WTC11 (cell line): Measurements from ENCODE around the gene PHYHD1. TPM values are rescaled to one million over a fixed set of nuclear protein-coding genes. Genes with fewer than 3 reads are reported as not detected.

Experiments
- ATAC-seq: fragments of 200-7000 bp; cut with Tn5 transposase; 2 replicates; pipeline ENCODE4 v1.10.0; 2021; ENCODE audit warnings: mild to moderate bottlenecking, moderate library complexity
- CTCF ChIA-PET: fragments of 300-600 bp; sonication (Branson Sonifier 250); formaldehyde crosslinking; loops from one replicate; lab custom pipeline; 2021; ENCODE audit warnings: antibody characterized with exemption; lab: Charles Lee
- POLR2A ChIA-PET: fragments of 350-600 bp; sonication (Branson Sonifier 250); formaldehyde crosslinking; loops from one replicate; lab custom pipeline; 2021; ENCODE audit warnings: antibody characterized with exemption; lab: Charles Lee
- DNase-seq: peaks from one replicate; pipeline ENCODE4 v3.0.0; 2021; ENCODE audit warnings: low spot score
- H3K27ac Mint-ChIP-seq: 2 replicates; pipeline ENCODE4 v1.8.0; 2021; ENCODE audit warnings: mixed read lengths
- H3K27me3 Mint-ChIP-seq: 2 replicates; pipeline ENCODE4 v1.8.0; 2021; ENCODE audit warnings: low read depth, mild to moderate bottlenecking, moderate library complexity, mixed read lengths
- H3K36me3 Mint-ChIP-seq: 2 replicates; pipeline ENCODE4 v1.8.0; 2021; ENCODE audit warnings: mixed read lengths
- H3K4me1 Mint-ChIP-seq: 2 replicates; pipeline ENCODE4 v1.8.0; 2022; ENCODE audit warnings: mixed read lengths
- H3K4me3 Mint-ChIP-seq: 2 replicates; pipeline ENCODE4 v1.8.0; 2021; ENCODE audit warnings: mild to moderate bottlenecking, moderate library complexity, mixed read lengths
- H3K9me3 Mint-ChIP-seq: 2 replicates; pipeline ENCODE4 v1.8.0; 2021; ENCODE audit warnings: mixed read lengths
- AR ChIP-seq: fragments of 250-450 bp; sonication (Bioruptor Pico); IDR thresholded peaks from 2 replicates; pipeline ENCODE4 v1.9.0; 2021; ENCODE audit warnings: mild to moderate bottlenecking
- HMGXB4 ChIP-seq: sonication (generic); formaldehyde crosslinking; IDR thresholded peaks from 2 replicates; pipeline ENCODE4 v1.8.1; 2023; ENCODE audit warnings: mild to moderate bottlenecking, moderate library complexity, missing genetic modification reagents
- MAX ChIP-seq: sonication (generic); formaldehyde crosslinking; IDR thresholded peaks from 2 replicates; pipeline ENCODE4 v1.8.0; 2022; ENCODE audit warnings: mild to moderate bottlenecking, missing genetic modification reagents
- MLX ChIP-seq: sonication (generic); formaldehyde crosslinking; IDR thresholded peaks from 2 replicates; pipeline ENCODE4 v1.8.1; 2023; ENCODE audit warnings: mild to moderate bottlenecking, missing genetic modification reagents, moderate library complexity
- NR1H2 ChIP-seq: sonication (generic); formaldehyde crosslinking; IDR thresholded peaks from 2 replicates; pipeline ENCODE4 v1.9.0; 2021; ENCODE audit warnings: mild to moderate bottlenecking, moderate library complexity, missing genetic modification reagents
- OVOL2 ChIP-seq: fragments of 250-450 bp; sonication (Bioruptor Pico); IDR thresholded peaks from 2 replicates; pipeline ENCODE4 v1.9.0; 2021; ENCODE audit warnings: mild to moderate bottlenecking, borderline replicate concordance
- PRDM15 ChIP-seq: sonication (generic); formaldehyde crosslinking; IDR thresholded peaks from 2 replicates; pipeline ENCODE4 v1.8.0; 2022; ENCODE audit warnings: missing genetic modification reagents
- RELA ChIP-seq: sonication (generic); formaldehyde crosslinking; IDR thresholded peaks from 2 replicates; pipeline ENCODE4 v1.8.1; 2022; ENCODE audit warnings: missing genetic modification reagents, mild to moderate bottlenecking, borderline replicate concordance
- RORB ChIP-seq: fragments of 250-450 bp; sonication (Bioruptor Pico); IDR thresholded peaks from 2 replicates; pipeline ENCODE4 v1.9.0; 2021; ENCODE audit warnings: mild to moderate bottlenecking
- SP1 ChIP-seq: sonication (generic); formaldehyde crosslinking; conservative IDR thresholded peaks from 2 replicates; pipeline ENCODE4 v1.8.1; 2022; ENCODE audit warnings: missing genetic modification reagents
- ZNF317 ChIP-seq: sonication (generic); formaldehyde crosslinking; IDR thresholded peaks from 2 replicates; pipeline ENCODE4 v1.8.1; 2023; ENCODE audit warnings: low read depth, mild to moderate bottlenecking, moderate library complexity, missing genetic modification reagents, borderline replicate concordance
- ZNF416 ChIP-seq: fragments of 250-450 bp; sonication (Bioruptor Pico); IDR thresholded peaks from 2 replicates; pipeline ENCODE4 v1.9.0; 2021; ENCODE audit warnings: mild to moderate bottlenecking, inconsistent platforms
- ZNF671 ChIP-seq: fragments of 250-450 bp; sonication (Bioruptor Pico); IDR thresholded peaks from 2 replicates; pipeline ENCODE4 v1.8.0; 2021; ENCODE audit warnings: mild to moderate bottlenecking
- total RNA-seq: library from RNA; stranded (reverse); gene quantifications from 3 replicates; pipeline ENCODE4 v1.2.3, GENCODE V29; 2021
- TF ChIP-seq, protein P1 (sequence below): fragments of 250-450 bp; sonication (Bioruptor Pico); conservative IDR thresholded peaks from 2 replicates; pipeline ENCODE4 v1.9.0; 2021; ENCODE audit warnings: mild to moderate bottlenecking

Gene PHYHD1
- total RNA-seq, 1 experiment from 2014 or later = 14.6 TPM

- TF ChIP-seq MLX (CRISPR knock-in tag) (no peak), ZNF416 (CRISPR knock-in tag) (no peak), RORB (CRISPR knock-in tag) (no peak), RELA (CRISPR knock-in tag) (no peak), HMGXB4 (CRISPR knock-in tag) (peak; percentile 43; the same call in 1 of the 2 replicates), NR1H2 (CRISPR knock-in tag) (no peak), PRDM15 (CRISPR knock-in tag) (peak; percentile 49; the same call in 1 of the 2 replicates)
- TF ChIP-seq, protein P1, sequence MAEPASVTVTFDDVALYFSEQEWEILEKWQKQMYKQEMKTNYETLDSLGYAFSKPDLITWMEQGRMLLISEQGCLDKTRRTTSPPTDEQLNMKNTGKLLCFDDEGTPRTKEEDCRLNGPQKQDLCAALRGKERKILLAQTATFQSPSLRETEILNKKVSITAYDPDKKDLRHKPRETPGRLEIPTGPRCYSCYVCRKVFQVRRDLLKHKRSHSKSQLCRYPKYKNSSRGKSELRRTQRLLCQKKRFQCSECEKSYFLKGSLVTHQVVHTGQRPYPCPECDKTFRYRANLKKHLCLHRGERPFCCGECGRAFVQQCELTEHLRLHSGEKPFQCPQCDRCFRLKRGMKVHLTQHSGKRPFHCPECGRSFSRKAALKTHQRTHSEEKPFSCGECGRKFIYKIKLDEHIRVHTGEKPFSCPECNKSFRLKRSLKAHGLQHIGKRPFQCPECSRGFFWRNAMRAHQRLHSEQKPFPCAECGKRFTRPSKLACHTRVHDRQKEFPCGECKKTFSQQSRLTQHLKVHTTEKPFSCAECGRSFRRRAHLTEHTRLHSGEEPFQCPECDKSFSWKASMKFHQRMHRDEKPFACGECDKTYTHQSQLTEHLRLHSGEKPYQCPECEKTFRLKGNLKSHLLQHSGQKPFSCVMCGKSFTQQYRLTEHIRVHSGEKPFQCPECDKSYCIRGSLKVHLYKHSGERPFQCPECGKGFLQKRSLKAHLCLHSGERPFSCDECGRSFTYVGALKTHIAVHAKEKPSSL (CRISPR knock-in tag) = no peak
Measured at GRCh38 chr9:128882677-128883603, 37.8 kb upstream of the PHYHD1 start (continued).

DNA sequence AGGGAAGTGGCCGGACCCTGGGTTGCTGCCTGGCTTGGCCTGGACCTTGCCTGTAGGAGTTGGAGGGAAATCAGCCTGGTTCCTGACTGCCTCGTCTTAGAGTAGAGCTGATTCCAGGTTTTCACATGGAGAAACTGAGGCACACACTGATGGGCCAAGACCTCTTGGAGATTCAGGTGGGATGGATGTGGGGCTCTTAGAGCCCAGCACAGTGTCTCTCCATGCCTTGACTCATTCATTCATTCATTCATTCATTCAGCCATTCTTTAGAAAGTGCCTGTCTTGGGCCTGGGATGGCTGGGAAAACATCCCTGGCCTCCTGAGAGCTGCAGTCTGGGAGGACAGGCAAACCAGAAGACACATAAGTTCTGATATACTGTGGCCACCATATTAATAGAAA is 36.6 kb upstream of the PHYHD1 start:
- H3K27me3 Mint-ChIP-seq = no peaks in the 10 kb centered on the region
- H3K4me3 Mint-ChIP-seq = peak overlapping the region; percentile 93
- peak overlapping the region; percentile 69 for H3K27ac Mint-ChIP-seq
- DNase-seq (no peak), ATAC-seq (no peak)
- ChIA-PET CTCF (no interaction called here), POLR2A (no interaction called here)
- H3K4me1 Mint-ChIP-seq = peaks cover 70% of the 10 kb centered on the region
- no peaks in the 10 kb centered on the region for H3K9me3 Mint-ChIP-seq
- H3K36me3 Mint-ChIP-seq = peaks cover 20% of the 10 kb centered on the region
- TF ChIP-seq MAX (no peak), ZNF671 (CRISPR knock-in tag) (no peak), ZNF317 (no peak), OVOL2 (CRISPR knock-in tag) (no peak), MLX (CRISPR knock-in tag) (no peak), AR (no peak), SP1 (CRISPR knock-in tag) (no peak)
